CD4-positive, alpha-beta T cell treated with Interleukin-6 at 100 ng/mL for 8 hours (primary cell): ENCODE results near the gene AP2A1.
A peak's percentile ranks its signal among the peaks of the same experiment; 100 is the strongest.

Experiments used
- DNase-seq: peaks from one replicate; pipeline ENCODE4 v3.0.0-alpha.2; 2020; ENCODE audit warnings: mixed read lengths, low spot score

The AP2A1 gene

GRCh38 chr19:49839713-49840112 is 72.9 kb downstream of the AP2A1 start:
- no peak for DNase-seq

GRCh38 chr19:49840321-49840720 is 73.5 kb downstream of the AP2A1 start:
- no peak for DNase-seq

- DNase-seq = no peak
Measured at GRCh38 chr19:49840736-49841249, 74.0 kb downstream of the AP2A1 start.

GRCh38 chr19:49843265-49843664 is 76.5 kb downstream of the AP2A1 start:
- DNase-seq = no peak

GRCh38 chr19:49844138-49845095 is 77.6 kb downstream of the AP2A1 start:
- DNase-seq = no peak

GRCh38 chr19:49845414-49845813 is 78.6 kb downstream of the AP2A1 start:
- DNase-seq = no peak

- no peak for DNase-seq
Measured at GRCh38 chr19:49846408-49846807, 79.6 kb downstream of the AP2A1 start.

- peak; percentile 39 for DNase-seq
Measured at GRCh38 chr19:49847731-49848696, 81.2 kb downstream of the AP2A1 start.

- DNase-seq = no peak
Measured at GRCh38 chr19:49848938-49849337, 82.1 kb downstream of the AP2A1 start.

GRCh38 chr19:49849433-49850220 is 82.8 kb downstream of the AP2A1 start:
- no peak for DNase-seq

- no peak for DNase-seq
Measured at GRCh38 chr19:49850221-49850486, 83.4 kb downstream of the AP2A1 start.

GRCh38 chr19:49850487-49851342 is 83.9 kb downstream of the AP2A1 start, which contains the start of gene PTOV1:
Gene PTOV1 (plus strand): TSS chr19:49851159.
- peak; percentile 84 for DNase-seq

- peak; percentile 20 for DNase-seq
Measured at GRCh38 chr19:49851456-49852259, 84.9 kb downstream of the AP2A1 start.

GRCh38 chr19:49852631-49853126 is 85.9 kb downstream of the AP2A1 start:
- DNase-seq = no peak

GRCh38 chr19:49853852-49854377 is 87.1 kb downstream of the AP2A1 start:
- no peak for DNase-seq

GRCh38 chr19:49854378-49855263 is 87.8 kb downstream of the AP2A1 start:
- DNase-seq = no peak

- DNase-seq = no peak
Measured at GRCh38 chr19:49855277-49855675, 88.5 kb downstream of the AP2A1 start.
